ENCODE results near the gene NUDT14. TPM values are rescaled to one million over a fixed set of nuclear protein-coding genes. Genes with fewer than 3 reads are reported as not detected.

Gene NUDT14
- total and polyA plus RNA-seq, 12 donors: 15.1 to 33.9 (median 29.6) TPM

GRCh38 chr14:105145381-105146180 lies 35.5 kb downstream of the NUDT14 start:
- no peaks in the 10 kb centered on the region for H3K27me3 ChIP-seq
- intact Hi-C loops (cut with DNase I): no loop called here
- TF ChIP-seq CTCF (IDR thresholded peaks at IDR 0.05): no peak
- peaks cover 0 to 87% (median 17%) of the 10 kb centered on the region in 9 donors for H3K36me3 ChIP-seq
- H3K4me1 ChIP-seq: no peaks in the 10 kb centered on the region
- DNase-seq (no peak), ATAC-seq (no peak)
- peaks cover 0 to 7% (median under 1%) of the 10 kb centered on the region in 11 donors for H3K9me3 ChIP-seq
- no peak overlapping the region for H3K27ac ChIP-seq
- H3K4me3 ChIP-seq: no peak overlapping the region
- WGBS, 2 donors: 92 to 95% methylated on average over 28 of the region's 28 CpGs

- peaks cover 0 to 83% (median 17%) of the 10 kb centered on the region in 9 donors for H3K36me3 ChIP-seq
- peak in 1 of 8 donors; percentile 15 for ATAC-seq
- 93% methylated on average over 32 of the region's 32 CpGs for WGBS, 2 donors
Observed at GRCh38 chr14:105144666-105145380, 36.3 kb downstream of the NUDT14 start.

DNA sequence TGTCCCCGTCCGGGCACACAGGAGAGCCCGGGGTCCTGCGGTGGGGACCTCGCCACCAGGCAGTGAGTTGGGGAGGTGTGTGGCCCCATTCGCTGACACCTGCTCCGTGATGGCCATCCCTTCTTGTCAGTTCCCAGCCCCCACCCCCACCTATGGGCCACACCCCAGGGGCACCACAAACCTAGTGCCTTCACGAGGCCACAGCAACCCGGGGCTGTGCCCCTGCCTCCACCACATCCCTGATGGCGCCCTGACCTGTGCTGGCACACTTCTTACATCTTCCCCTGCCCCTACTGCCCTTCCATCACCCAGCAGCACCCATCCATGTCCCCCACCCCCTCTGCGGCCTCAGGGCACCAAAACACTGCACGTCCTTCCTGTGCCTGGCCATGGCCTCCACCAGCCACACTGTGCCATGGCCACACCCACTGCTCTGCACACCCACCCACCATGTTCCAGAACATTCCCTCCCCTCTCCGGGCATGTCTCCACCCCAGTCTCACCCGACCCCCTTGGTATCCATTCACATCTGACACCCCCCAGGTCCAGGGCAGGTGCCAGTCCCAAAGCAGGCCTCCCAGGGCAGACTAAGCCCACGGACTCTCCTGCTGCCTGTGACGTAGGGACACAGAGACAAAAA lies 37.0 kb downstream of the NUDT14 start:
- TF ChIP-seq CTCF (IDR thresholded peaks at IDR 0.05): no peak
- 95 to 98% methylated on average over 15 to 16 of the region's 16 CpGs for WGBS, 2 donors
- H3K4me3 ChIP-seq: no peak overlapping the region
- intact Hi-C loops (cut with DNase I): no loop called here
- H3K27ac ChIP-seq: no peak overlapping the region
- peaks cover 0 to 82% (median 17%) of the 10 kb centered on the region in 9 donors for H3K36me3 ChIP-seq
- no peaks in the 10 kb centered on the region for H3K27me3 ChIP-seq
- peaks cover 0 to 21% (median 13%) of the 10 kb centered on the region in 11 donors for H3K9me3 ChIP-seq
- ATAC-seq (no peak), DNase-seq (no peak)
- H3K4me1 ChIP-seq: no peaks in the 10 kb centered on the region

More at GRCh38 chr14:105144666-105145380, 36.3 kb downstream of the NUDT14 start:
- TF ChIP-seq CTCF (IDR thresholded peaks at IDR 0.05): no peak
- H3K4me1 ChIP-seq: no peaks in the 10 kb centered on the region
- no peak for DNase-seq
- no peak overlapping the region for H3K27ac ChIP-seq
- no peaks in the 10 kb centered on the region for H3K27me3 ChIP-seq
- no peak overlapping the region for H3K4me3 ChIP-seq
- intact Hi-C loops (cut with DNase I): no loop called here
- peaks cover 0 to 14% (median 8%) of the 10 kb centered on the region in 11 donors for H3K9me3 ChIP-seq

- DNase-seq (no peak), ATAC-seq (no peak)
- peaks cover 0 to 76% (median 17%) of the 10 kb centered on the region in 9 donors for H3K36me3 ChIP-seq
- TF ChIP-seq CTCF (IDR thresholded peaks at IDR 0.05): no peak
- H3K4me3 ChIP-seq: no peak overlapping the region
- H3K4me1 ChIP-seq: no peaks in the 10 kb centered on the region
- no peaks in the 10 kb centered on the region for H3K27me3 ChIP-seq
- no peak overlapping the region for H3K27ac ChIP-seq
- WGBS, 2 donors: 94% methylated on average over 26 to 27 of the region's 27 CpGs
- H3K9me3 ChIP-seq: peaks cover 0 to 25% (median 13%) of the 10 kb centered on the region in 11 donors
- intact Hi-C loops (cut with DNase I): no loop called here
Observed at GRCh38 chr14:105143451-105144025, 37.6 kb downstream of the NUDT14 start.
